Measurements from ENCODE around the gene FXYD1.

Gene FXYD1

DNA sequence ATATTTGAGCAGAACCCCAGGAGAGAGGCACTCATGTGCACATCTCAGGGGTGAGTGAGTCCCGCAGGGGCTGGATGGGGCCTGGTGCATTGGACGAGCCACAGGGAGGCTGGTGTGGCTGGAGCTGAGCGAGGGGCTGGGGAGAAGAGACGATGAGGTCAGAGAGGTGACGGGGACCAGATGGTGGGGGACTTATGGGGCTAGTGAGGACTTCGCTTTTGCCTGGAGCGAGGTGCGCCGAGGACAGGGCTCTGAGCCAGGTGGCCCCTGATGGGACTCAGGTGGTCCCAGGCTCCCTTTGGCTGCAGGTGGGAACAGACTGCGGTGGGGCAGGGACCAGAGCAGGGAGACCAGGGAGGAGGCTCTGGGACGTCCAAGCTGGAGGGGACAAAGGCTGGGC lies 29.9 kb upstream of the FXYD1 start:
- no peak for DNase-seq

DNA sequence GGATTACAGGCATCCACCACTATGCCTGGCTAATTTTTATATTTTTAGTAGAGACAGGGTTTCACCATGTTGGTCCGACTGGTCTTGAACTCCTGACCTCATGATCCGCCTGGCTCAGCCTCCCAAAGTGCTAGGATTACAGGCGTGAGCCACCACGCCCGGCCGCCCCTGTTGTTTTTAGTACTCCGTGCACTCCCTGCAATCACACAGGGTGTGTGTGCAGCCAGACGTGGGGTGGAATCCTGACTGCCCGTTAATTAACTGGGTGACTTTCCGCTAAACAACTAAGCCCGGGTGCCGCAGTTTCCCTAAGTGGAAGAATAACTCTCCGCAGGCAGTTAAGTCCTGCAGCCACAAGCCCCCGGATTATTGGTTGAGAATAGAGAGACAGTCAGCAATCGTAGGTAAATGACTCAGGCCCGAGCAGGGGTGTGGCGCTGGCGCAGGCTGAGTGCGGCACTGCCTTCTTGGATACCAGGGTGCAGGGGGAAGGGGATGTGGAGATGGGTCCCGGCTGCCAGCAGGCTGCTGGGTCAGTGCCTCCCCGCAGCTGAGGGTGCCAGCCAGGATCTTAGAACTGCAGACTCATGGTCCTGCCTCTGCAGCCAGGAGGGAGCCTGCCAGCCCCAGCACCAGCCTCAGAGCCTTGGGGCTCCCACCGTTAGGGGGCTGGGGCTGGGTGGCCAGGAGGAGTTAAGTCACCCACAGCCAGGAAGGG lies 29.1 kb upstream of the FXYD1 start:
- DNase-seq = no peak

DNA sequence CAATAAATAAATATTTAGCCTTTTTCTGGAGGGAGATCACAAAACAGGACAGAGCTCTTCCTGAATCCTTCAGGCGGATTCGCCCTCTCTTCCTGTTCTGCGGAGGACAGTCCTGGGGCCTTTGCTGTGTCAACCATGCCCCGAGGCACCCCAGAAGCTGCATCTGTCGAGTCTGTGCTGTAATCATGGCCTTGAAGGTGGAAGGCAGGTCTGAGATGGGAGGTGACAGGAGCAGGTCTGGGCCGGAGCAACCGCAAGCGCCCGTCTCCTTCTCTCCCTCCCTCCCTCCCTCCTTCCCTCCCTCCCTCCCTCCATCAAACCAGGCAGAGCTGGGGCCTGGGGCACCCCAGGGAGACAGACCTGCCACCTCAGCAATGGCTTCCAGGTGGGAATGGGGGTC lies 27.6 kb upstream of the FXYD1 start:
- DNase-seq = no peak

DNA sequence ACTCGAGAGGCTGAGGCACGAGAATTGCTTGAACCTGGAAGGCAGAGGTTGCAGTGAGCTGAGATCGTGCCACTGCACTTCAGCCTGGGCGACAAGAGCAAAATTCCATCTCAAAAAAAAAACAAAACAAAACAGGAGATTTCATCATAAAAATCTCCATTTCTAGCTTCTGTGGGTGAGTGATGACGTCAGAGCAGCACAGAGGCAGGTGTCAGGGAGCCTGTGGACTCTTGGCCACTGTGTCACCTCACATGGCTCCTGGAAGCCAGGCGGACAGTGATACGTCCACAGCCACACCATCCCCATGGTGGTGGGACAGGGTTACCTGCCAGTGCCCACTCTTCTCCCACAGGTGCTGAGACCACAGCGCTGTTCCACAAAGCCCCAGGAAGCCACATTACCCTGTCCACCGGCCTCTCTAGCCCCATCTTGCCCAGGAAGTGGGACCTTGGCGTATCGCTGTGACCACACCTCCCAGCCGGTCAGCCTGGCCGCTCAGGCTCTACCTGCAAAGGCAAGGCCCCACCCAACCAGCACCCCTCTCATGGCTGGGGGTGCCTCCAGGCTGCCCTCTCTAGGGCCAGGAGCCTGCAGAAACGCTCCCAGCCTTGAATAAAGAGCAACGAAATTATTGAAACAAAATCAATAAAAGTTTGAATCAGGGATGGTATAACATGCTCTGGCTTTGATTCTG lies 25.5 kb upstream of the FXYD1 start:
- no peak for DNase-seq

DNA sequence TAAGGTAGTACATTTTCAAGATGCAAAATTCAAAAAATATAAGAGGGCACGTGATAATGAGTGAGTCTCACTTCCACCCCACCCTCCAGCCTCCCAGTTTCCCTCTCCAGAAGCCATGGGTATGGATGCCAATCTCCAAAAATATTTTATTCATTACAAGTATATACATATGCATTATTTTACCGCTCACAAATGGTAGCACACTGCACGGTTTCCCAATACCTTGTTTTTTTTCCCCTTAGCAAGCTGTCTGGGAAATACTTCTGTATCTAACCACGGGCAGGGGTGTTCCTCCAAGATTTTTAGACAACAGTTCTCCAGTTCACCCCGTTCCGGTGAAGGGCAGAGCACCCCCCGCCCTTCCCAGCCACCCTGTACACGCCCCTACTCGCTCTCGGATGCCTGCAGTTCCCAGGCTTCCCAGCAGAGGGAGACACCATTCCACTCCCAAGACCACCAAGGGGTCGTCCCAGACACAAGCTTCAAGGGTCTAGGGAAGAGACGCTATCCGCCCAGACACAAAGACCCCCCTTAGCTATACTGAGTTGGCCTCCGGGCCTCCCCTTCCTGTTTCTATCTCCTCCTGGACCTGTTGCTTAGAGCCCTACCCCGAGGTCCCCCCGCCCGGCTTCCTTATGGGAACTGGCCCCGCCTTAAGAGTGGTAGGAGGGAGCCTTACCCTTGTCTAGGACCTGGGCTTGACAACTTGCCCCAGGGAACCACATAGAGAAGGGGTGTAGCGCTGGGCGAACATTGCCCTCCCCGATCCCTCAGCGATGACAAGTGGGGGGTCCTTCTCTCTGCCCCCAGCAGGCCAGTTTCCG lies 24.1 kb upstream of the FXYD1 start:
- DNase-seq = peak in 1 of 2 experiments; percentile 51

DNA sequence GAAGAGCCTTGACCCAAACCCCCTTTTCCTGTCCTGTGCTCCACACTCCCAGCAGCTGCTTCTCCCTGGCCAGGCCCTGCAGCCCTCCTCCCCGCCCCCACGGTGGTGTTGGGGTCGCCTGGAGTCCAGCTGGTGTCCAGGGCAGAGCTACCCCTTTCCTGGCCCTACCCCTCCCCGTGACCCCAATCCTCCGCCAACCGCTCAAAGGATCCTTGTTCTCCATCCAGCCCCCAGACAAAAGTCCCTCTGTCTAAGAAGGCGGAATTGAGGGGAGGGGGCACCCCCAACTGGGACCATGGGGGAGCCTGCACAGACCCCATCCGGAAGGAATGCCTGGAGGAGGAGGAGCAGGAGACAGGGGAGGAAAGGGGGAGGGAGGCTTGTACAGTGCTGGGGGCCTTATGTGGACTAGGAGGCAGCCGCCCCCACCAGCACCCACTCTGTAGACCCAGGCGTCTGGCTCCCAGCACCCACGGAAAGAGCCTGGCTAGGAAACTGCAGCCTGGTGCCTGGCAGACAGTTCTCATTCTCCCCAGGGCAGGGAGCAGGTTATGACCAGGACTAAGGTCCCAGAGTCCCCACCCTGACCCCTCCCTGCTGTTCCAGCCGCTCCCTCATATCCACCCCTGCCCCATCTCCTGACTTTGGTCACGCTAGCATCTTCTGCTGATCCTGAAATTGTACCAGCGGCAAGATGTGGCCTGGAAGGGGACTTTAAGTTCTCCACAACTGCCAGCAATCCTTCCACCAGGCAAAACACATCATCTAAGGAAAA lies 23.3 kb upstream of the FXYD1 start, which contains the start of gene FXYD3:
Gene FXYD3 (plus strand): TSS at position 647 of the 775 bp plus-strand sequence. CDS start 3,554 bp downstream, outside the sequence.
- no peak for DNase-seq

DNA sequence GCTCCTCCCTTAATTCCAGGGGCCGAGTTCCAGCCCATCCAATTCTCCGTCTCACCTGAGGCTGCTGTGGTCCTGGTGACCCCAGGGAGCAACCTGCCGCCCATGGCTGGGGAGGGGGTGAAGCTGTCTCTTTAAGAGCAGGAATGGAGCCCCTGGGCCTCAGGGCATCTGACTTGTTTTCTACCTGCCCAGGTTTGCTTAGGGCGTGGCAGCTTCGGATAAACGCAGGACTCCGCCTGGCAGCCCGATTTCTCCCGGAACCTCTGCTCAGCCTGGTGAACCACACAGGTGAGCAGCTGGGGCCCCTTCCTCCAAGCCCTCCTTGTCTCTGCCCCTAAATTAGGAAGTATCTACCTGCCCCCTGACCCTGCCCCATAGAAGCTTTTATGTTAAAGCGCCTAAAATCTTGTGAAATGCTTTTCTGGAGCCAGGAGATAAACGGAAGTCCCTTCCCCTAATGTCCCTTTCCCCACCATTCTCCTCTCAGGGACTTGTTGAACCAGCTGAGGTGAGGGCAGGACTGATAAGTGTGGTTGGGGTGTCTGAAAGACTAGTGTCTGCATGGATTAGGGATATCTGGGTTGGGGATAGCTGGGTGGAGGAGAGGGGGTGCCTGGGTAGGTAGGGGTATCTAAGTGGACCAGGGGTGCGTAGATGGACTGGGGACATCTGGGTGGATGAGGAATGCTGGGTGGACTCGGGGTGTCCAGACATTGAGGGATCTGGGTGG lies 22.4 kb upstream of the FXYD1 start:
- no peak for DNase-seq

DNA sequence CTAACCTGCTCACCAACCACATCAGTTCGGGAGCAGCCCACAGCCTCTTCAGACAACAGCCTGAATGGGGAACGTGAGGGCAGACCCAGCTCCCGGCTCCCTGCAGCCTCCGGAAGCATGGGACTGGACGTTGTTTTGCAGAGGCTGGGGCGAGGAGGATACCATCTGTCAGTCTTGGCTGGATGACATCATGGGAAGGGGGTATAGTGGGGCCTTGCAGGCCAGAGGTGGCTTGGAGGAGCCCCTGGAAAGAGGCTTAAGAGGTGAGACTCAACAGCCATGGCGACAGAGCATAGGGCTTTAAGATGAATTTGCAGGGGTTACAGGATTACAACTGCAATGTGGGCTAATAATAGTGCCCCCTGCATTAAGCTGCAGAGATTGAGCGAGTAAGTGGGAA lies 21.5 kb upstream of the FXYD1 start:
- no peak for DNase-seq

DNA sequence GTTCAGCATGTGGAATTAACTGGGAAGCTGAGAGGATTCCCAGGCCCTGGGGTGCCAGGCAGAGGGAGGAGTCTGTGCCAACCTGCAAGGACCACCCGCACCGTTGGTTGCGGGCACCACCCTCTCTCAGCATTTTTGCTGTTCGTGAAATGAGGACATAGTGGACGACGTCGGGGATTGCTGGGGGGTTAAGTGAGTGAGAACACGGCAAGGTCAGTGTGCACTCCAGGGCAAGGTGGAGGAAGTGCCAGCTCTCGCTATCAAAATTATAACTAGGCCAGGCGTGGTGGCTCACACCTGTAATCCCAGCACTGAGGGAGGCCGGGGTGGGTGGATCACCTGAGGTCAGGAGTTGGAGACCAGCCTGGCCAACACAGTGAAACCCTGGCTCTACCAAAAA lies 20.8 kb upstream of the FXYD1 start:
- DNase-seq = no peak

DNA sequence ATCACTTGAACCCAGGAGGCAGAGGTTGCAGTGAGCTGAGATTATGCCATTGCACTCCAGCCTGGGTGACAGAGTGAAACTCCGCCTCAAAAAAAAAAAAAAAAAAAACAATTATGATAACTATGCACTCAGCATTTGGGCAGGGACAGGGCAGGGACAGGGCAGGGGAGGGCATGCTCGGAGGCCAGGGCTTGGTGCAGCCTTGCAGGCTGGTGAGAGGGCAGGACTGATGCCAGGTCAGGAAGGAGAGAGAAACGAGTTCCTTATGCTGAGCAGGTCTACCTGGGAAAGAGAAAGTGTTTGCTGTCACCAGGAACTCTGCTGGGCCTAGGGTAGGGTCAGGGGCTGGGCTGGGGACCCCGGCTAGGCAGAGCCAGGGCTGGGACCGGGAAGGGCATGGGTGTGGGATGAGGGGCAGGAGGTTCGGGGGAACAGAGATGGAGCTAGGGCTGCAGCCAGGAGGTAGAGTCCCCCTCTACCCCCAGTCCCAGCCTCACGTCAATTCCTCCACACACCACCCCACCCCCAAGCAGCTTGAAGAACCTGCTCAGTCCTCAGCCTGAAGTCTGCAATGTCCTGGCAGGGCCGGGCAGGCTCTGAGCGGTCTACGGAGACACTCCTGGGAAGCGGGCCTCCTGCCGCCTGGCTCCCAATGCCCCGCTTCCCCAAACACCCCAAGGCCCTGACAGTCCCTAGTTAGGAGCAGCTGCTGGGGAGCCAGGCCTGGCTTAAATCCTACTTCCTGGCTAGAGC lies 20.2 kb upstream of the FXYD1 start:
- DNase-seq = no peak

DNA sequence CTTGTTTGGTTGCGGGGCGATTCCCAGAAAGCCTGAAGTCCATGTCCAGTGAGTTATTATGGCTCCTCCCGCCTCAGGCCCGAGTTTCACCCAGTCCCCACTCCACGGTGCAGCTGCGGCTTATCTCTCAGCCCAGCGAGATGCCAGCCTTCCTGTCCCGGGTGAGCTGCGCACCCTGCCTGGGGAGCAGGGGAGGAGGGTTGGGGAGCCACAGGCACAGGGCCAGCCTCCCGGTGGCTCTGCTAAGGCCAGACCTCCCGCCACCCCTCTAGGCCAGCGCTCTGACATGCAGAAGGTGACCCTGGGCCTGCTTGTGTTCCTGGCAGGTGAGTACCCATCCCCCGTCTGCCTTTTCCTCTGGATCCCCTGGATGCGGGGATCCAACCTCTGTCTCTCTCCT lies 19.5 kb upstream of the FXYD1 start:
- no peak for DNase-seq

DNA sequence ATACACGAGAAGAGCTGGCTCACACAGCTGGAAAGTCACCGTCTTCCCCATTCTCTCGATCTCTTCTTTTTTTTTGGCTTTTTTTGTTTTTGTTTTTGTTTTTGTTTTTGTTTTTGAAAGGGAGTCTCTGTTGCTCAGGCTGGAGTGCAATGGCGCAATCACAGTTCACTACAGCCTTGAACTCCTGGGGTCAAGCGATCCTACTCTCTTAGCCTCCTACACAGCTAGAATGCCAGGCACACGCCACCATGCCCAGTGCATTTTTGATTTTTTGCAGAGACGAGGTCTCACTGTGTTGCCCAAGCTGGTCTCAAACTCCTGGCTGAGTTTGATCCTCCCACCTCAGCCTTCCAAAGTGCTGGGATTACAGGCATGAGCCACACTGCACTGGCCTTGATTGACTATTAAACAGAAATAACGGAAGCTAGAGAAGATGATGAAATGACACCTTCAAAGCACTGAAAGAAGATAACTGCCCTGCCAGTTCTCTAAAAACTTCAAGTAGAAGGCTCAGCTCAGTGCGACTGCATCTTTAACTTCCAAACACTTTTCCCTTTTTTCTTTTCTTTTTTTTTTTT lies 19.0 kb upstream of the FXYD1 start:
- DNase-seq = no peak

DNA sequence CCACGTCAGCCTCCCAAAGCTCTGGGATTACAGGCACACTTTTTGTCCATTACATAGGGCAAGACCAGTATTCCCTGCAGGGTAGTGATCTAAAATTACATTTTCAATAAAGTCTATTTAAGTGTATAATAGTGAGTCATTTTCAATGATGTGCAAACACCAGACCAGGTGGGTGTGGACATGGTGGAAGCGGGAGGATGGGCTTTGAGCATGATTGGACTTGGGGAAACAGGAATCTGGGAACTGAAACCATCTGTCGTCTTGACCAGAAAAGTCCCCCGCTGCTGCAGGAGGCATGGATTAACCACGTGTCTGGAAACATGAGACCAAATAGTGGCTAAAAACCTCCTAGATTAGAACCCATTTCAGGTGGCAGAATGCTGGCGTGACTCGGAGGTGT lies 18.1 kb upstream of the FXYD1 start:
- DNase-seq = no peak

DNA sequence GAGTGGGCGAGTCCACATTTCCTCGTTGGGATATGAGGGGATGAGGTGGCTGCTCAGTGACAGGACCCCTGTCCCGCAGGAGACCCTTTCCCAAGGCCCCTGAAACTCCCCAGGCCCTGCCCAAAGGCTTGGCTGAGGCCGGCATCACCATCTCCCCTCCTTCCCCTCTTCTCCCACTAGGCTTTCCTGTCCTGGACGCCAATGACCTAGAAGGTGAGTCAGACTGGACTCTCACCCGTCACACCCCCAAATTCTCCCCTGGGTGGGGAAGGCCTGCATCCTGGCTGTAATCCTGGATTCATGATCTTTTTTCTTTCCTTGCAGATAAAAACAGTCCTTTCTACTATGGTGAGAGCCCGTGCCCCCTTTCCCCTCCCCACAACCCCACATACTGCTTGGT lies 17.7 kb upstream of the FXYD1 start:
- no peak for DNase-seq

DNA sequence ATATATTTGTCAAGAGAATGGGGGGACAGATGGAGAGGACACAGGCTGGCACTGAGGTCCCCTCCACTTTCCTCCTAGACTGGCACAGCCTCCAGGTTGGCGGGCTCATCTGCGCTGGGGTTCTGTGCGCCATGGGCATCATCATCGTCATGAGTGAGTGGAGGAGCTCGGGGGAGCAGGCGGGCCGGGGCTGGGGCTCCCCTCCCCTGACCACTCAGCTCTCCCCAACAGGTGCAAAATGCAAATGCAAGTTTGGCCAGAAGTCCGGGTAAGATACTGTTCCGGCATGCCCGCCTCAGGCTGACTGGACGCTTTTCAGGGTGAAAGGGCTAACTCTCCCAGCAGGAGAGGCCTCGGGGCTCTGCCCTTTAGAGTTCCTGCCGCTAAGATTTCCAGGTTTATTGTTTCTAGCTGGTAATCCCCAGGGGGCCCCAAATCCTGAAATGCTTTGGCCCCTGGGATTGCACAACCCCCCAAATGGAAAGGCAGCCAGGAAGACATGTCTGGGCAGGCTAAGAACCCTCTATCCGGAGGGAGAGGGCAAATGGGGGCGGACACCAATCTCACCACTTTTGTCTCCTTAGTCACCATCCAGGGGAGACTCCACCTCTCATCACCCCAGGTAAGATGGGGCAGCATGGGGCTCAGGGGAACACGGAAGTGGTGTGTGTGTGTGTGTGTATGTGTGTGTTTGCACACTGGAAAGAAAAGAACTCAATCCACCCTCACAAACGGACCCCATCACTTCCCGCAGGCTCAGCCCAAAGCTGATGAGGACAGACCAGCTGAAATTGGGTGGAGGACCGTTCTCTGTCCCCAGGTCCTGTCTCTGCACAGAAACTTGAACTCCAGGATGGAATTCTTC lies 15.7 kb upstream of the FXYD1 start:
- no peak for DNase-seq

DNA sequence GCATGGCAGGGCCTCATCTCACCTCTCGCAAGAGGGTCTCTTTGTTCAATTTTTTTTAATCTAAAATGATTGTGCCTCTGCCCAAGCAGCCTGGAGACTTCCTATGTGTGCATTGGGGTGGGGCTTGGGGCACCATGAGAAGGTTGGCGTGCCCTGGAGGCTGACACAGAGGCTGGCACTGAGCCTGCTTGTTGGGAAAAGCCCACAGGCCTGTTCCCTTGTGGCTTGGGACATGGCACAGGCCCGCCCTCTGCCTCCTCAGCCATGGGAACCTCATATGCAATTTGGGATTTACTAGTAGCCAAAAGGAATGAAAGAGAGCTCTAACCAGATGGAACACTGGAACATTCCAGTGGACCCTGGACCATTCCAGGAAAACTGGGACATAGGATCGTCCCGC lies 15.1 kb upstream of the FXYD1 start:
- peak in 1 of 2 experiments; percentile 16 for DNase-seq

DNA sequence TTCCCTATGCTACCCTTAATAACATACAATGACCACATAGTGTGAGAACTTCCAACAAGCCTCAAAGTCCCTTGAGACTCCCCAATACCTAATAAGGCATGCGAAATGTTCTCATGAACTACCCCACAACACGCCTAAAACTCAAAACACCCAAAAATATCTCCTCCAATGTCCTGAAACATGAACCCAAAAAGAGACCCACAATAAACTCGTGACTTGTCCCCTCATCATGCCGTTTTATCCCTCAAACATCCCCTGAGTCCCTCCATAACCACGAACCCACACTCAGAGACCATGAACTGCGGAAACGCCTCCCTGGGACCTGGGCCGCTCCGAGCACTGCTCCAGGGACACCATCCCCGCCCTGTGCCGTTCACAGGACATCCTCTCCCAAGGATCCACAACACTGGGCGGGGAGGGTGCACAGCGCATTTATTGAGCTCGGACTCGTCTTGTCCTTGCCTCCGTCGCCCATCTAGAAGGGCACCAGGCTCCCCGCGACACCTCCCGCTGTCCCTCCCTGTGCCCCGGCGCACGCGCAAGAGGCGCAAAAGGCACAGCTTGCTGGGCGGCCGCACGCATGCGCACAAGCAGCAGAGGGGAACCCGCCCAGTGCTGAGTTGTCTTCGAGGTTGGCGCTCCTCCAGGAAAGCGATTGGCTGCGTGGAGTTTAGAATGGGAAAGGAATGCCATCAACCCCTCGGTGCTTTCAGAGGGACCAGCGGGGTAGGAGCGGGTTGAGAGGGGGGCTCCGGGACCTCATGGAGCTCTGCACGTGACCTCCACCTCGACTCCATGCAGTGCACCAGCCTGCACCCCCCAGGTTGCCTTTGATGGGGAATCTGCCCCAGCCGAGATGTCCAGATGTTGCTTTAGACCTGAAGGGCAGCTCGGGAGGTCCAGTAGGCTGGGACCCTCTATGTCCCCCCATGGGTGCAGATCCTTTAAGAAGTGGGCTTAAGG lies 14.2 kb upstream of the FXYD1 start:
- DNase-seq = peak; percentile 86 to 95

DNA sequence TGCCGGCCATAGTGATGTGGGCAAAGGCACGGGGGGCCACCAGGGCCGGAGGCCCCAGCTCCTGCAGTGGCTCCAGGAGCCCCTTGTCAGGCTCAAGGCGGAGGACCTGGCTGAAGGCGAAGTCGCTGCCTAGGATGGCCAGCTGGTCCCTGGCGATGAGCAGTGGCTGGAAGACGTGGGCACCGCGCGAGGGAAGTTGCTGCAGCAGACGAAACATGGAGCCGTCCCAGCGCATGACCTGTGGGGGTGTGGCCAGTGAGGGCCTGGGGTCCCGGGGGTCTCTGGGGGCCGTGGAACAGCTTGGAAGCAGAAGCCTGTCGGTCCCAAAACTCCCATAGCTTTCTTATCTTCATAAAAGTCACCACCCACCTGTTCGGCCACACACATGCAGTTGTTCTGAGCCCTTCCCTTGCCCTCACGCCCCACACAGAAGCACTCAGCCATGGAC lies 13.3 kb upstream of the FXYD1 start:
- DNase-seq = no peak
